GM15510 (cell line): ENCODE measurements around the gene TMEM164.

ENCODE experiments used
- POLR2A ChIP-seq: IDR thresholded peaks from 3 replicates; pipeline ENCODE4 v1.6.1; 2011; ENCODE audit warnings: borderline replicate concordance; ENCODE audit not compliant: insufficient read length; ENCODE audit errors: extremely low read depth

Gene TMEM164

DNA sequence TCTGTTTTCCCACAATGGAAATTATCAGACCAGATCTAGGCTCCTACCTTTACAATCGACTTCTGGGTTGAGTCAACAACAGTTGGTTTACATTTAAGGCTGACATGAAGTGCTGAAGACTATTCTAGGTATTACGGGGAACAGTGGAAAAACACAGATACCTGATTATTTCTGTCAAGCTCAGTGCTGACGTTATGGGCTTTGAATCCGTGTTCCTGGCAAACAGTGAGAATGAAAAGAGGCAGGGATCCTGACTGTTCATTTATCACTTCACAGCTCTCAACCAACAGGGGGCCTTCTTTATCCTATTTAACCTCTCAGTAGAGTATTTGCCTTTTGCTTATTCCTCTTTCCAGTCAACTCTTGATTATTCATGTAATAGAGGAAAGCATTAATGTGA, 43.1 kb downstream of the TMEM164 start:
- TF ChIP-seq POLR2A, result no peak

DNA sequence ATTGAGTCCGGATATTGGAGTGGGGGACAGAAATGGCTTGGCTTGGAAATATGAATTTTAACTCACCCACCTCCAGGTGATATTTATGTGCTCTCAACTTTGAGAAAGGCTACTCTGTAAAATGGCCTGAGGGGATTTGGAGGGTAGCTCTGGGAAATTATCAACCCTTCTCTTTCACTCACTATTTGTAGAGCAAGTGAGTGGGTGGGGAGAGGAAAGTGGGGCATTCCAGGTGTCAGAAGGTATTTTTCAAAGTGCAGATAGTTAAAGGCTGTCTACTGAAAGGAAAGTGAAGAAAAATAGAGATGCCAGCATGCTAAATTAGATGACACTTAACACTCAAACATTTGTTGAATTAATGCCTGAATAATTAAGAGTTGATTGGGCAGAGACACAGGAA, 44.1 kb downstream of the TMEM164 start:
- no peak for TF ChIP-seq POLR2A

DNA sequence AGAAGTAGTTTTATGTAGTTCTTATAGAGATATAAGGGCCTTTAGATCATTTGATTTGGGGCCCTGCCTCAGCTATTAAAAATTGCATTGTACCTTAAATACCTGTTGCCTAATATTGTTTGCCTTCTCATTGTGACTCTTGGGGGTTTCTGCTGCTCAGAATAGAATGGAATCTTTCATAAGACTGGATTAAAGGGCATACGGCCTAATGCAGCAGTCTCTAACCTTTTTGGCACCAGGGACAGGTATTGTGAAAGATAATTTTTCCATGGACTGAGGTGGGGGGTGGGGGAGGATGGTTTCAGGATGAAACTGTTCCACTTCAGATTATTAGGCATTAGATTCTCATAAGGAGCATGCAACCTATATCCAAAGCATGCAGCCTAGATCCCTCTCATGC, 46.2 kb downstream of the TMEM164 start:
- no peak for TF ChIP-seq POLR2A

DNA sequence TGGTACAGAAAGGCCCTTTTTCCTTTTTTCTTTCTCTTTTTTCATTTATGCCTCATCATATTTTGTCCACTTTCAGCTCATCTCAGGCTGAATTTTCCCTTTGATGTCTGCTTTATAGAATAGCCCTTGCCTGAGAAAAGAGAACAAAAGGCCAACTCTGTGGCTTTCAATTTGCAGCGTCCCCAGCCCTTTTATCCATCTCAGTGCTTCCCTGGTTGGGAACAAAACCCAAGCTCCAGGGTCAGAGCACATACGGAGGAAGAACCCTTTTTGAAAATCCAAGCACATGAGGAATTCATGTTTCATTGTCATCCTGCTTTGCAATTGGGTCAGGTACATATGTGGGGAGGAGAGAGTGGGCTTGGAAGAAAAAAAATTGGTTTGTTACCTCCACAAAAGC, 47.5 kb downstream of the TMEM164 start:
- no peak for TF ChIP-seq POLR2A

DNA sequence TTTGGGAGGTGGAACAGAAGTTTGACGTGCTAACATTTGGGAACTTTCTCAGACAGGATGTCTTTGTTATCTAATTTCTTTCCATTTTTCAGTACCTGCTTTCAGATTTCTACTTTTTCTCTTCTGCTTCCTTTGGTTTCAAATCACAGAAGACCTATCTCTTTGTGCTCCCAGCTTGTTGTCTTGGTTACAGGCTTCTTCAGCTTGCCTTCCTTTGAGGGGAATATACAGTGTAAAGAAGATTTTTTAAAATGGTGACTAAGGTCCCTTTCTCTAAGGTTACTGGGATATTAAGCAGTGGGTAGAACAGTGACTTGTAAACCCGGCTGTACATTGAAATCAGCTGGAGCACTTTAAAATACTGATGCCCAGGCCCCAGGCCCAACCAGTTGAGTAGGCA, 48.0 kb downstream of the TMEM164 start:
- TF ChIP-seq POLR2A, result no peak

DNA sequence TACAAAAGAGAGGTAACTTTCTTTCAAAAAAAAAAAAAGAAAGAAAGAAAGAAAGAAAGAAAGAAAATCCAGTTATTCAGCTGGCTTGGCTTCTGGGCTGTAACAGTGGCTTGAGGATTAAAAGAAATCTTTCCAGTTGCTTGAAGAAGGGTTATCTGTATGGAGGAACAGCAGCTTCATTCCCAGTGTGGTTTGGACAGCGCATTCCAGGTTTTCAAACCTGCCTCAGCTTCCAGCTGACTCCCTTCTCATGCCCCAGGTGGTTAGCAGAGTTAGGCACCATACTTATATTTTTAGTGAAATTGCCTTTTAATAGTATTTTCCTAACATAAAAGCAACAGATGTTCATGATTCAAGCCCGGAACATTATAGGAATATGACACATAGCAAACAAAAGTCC, 48.6 kb downstream of the TMEM164 start:
- TF ChIP-seq POLR2A, result no peak

DNA sequence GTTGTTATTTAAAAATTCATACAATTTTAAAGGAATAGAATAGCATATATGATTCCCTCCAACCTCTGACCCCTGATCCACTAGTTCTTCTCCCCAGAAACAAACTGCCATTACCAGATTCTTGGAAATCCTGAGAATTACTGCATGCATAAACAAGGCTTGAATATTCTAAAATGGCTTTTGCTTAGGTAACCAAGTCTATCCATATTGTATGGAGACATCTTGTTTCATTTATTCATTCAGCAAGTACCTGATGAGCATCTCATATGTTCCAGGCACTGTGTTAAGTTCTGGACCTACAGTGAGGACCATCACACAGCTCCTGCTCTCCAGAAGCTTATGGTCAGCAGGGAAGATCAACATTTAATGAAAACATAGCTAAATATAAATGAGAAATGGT, 49.4 kb downstream of the TMEM164 start:
- no peak for TF ChIP-seq POLR2A

DNA sequence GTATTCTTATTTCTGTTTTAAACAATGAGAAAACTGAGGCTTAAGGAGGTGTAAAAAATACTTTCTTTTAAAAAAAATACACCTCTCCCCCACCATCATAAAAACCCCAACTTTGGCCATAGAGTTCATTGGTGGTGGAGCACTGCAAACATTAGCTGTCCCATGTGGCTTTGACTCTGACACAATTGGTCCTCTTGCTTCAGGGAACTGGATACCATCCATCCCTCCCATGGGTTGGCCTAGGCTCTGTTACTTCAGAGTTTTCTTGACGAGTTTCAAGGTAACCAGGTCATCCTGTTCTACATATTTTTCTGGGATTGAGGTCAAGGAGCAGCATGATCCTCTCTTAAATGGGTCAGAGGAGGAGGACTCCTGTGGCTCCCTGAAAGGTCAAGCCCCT, 50.5 kb downstream of the TMEM164 start:
- TF ChIP-seq POLR2A, result no peak

DNA sequence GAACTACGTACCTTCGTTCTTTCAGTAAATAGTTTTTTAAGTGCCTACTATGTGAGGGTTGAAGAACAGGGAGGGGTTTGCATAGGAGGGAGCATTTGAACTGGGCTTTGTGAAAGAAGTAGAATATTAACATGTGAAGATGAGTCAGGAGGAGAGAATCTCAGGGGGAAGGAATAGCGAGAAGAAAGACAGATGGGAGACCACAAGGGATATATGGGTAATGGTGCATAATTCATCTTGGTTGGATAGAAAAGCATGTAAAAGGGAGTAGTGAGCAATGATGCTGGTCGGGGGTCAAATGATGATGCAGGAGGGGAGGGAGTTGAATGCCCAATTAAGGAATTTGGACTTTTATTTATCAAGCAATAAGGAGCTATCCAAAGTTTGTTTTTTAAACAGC, 52.7 kb downstream of the TMEM164 start:
- TF ChIP-seq POLR2A, result no peak

DNA sequence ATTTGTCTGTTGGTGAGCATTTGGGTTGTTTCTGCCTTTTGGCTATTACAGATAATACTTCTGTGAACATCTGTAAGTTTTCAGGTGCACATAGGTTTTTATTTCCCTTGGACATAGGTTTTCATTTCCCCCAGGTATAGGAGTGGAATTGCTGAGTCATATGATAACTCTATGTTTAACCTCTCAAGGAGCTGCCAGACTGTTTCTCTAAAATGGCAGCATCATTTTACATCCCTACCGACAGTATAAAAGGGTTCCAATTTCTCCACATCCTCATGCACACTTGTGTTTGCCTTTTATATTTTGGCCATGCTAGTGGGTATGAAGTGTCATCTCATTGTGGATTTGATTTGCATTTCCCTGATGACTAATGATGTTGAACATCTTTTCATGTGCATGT, 53.5 kb downstream of the TMEM164 start:
- TF ChIP-seq POLR2A, result no peak

DNA sequence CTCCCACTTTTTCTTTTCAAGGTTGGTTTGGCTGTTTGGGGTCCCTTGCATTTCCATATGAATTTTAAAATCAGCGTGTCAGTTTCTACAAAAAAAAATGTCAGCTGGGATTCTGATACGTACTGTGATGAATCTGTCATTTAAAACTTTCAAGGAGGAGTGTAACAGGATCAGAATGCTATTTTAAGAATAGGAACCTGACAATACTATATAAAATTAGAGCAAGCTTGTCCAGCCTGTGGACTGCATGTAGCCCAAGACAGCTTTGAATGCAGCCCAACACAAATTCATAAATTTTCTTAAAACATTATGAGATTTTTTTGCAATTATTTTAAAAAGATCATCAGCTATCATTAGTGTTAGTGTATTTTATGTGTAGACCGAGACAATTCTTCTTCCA, 56.5 kb downstream of the TMEM164 start:
- TF ChIP-seq POLR2A, result no peak

DNA sequence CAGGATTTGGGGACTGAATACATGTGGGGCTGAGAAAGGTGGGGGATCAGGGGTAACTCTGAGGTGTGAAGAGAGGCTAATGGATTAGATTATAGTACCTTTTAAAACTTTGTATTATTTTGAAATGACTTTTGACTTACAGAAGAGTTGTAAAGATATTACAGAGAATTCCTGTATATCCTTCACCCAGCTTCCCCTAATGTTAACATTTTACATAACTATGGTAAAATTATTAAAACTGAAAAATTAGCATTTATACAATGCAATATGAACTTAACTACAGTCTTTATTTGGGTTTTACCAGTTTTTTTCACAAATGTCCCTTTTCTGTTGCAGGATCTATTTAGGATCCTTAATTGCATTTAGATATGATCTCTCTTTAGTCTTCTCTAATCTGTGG, 57.4 kb downstream of the TMEM164 start:
- no peak for TF ChIP-seq POLR2A

DNA sequence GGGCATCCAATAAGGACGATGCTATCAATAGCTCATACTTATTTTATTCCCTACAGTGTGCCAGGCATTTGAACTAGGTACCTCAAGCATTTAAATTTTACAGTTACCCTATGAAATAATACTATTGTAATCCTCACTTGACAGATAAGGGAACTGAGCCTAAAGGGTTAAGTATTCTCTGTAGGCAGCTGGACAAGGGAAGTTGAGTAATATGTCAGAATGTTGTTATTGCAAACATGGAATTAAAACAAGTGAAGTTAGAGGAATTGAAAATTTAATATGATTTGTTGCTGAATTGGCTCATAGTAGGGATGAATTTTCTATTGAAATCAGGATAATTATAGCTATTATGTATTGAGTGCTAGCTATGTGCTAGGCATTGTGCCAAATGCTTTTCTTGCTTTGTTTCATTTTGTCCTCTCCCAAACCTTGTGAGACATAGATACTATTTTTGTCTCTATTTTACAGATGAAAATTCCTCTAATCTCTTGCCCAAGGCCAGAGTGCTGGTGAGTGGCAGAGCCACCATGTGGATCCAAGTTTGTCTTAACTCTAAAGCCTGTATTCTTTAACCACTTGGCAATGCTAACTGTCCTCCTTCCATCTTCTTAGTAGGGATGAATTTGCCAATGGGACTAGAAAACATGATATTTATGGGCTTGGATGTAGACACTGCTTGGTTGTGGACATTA, 58.1 kb downstream of the TMEM164 start:
- no peak for TF ChIP-seq POLR2A

DNA sequence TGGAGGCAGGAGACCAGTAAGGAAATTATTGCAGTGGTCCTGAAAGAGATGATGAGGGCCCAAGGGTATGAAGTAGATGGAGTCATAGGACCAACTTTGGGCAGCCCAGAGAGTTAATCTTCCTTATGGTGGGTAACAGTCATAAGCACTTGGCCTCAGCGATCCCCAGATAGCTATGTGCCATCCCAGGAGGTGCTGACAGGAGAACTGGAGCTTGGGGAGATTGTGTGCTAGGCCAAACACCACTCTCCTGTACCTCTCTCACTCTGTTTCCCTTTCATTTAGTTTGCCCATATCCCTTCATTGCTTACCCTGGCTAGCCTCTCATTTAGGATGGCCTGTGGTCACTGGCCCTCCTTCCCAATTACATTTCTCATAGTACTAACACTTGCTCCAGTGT, 60.0 kb downstream of the TMEM164 start:
- TF ChIP-seq POLR2A, result no peak

DNA sequence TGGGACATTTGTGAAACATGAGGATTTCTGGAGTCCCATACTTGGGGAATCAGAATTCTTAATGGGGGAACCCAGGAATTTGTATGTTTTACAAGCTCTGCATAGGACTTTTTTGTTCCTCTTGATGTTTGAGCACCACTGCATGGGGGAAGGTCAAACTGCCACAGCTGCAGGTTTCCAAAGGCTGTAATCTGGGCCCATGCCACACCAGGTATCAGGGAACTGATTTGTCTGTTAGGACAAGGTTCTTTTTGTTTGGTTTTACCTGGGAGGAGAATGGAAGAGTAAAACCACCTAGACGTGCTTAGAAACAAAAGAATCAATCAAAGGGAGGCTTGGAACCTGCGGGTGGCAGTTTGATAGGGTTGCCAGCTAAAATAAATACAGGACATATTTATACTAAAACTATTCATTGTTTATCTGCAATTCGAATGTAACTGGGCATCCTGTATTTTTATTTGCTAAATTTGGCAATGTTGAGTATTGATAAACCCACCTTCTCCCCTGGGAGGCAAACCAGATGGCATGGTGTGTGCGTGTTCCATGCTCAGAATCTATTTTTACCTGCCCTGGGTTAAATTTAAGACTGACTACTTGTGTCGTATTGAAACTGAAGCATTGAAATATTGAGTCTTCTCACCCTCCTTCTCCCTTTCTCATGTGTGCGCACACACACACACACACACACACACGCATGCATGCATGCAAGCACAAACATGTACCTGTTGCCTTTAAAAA, 63.7 kb downstream of the TMEM164 start:
- TF ChIP-seq POLR2A, result no peak

DNA sequence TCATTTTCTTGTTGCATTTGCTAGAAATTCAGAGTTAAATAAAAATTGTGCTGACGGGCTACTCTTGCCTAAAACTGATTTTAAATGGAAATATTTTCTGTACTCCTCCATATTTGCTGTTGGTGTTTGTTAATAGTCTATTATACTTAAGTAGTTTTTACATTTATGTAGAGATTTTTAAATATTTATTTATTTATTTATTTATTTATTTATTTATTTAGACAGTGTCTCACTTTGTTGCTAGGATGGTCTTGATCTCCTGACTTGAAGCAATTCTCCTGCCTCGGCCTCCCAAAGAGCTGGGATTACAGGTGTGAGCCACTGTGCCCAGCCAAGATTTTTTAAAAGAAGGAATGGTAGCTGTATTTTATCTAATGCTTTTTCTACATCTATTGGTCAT, 68.1 kb downstream of the TMEM164 start:
- no peak for TF ChIP-seq POLR2A

DNA sequence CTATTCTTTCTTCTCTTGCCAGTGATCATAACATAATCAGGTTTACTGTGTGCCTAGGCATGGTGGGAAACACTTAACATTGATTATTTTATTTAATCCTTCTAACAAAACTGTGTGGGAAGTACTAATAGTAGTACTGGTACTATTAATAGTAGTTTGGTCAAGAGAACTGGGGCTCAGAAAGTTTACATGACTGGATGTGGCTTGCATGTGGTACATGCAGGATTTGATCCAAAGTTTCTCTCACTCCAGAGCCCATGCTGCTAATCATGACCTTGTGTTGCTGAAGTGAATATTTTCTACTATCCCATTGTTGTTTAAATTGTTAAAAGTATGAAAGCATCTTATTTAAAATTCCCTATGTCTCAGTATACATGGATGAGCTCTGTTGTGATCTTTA, 78.4 kb downstream of the TMEM164 start:
- TF ChIP-seq POLR2A, result no peak

DNA sequence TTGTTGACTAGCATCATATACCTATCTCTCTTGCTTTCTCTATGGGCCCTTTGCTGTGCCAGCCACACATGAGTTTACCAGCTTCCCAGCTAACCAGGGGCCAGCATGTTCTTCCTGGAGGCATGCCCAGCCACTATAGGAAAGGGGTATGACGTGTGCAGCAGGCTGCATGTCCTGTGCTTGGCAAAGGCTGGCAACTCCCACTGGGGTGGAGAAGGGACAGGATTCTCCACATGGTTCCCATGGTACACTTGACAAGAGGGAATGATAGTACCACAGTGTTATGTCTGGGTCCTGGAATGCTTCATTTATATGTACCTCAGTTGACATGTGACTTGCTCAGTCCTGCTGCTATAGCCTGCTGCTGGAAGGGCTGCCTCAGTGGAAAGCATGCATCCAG, 78.8 kb downstream of the TMEM164 start:
- no peak for TF ChIP-seq POLR2A

DNA sequence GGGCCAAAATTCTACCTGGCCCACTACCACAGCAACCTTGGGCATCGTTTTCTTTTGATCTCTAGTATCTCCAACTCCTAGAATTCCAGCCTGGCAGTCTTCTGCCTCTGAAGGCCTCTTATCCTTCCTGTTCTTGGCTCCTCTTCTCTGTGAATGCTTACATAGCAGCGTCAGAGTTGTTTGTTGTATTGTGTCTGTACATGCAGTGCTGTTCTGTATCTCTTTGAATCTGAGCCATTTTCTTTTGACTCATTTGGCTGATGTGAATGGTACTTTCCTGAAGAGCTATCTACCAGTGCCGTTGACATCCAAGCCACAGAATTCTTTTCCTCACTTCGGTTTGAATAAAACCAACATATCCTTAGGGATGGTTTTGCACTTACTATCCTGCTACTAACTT, 79.2 kb downstream of the TMEM164 start:
- no peak for TF ChIP-seq POLR2A
